GM21381 (cell line): ENCODE results near the gene TEX28.
"Not testable (repeated sequence)": the region's sequence is repeated elsewhere in the genome, so short reads cannot be mapped to it uniquely, and the experiment has no call there.

Source experiments
- ATAC-seq: cut with Tn5 transposase; IDR thresholded peaks from one replicate; pipeline ENCODE4 v1.9.1; 2021; ENCODE audit warnings: mild to moderate bottlenecking, moderate library complexity; ENCODE audit not compliant: unreplicated experiment

TEX28 gene

GRCh38 chrX:154312116-154312515, 17.2 kb upstream of the TEX28 start:
- no peak for ATAC-seq

DNA sequence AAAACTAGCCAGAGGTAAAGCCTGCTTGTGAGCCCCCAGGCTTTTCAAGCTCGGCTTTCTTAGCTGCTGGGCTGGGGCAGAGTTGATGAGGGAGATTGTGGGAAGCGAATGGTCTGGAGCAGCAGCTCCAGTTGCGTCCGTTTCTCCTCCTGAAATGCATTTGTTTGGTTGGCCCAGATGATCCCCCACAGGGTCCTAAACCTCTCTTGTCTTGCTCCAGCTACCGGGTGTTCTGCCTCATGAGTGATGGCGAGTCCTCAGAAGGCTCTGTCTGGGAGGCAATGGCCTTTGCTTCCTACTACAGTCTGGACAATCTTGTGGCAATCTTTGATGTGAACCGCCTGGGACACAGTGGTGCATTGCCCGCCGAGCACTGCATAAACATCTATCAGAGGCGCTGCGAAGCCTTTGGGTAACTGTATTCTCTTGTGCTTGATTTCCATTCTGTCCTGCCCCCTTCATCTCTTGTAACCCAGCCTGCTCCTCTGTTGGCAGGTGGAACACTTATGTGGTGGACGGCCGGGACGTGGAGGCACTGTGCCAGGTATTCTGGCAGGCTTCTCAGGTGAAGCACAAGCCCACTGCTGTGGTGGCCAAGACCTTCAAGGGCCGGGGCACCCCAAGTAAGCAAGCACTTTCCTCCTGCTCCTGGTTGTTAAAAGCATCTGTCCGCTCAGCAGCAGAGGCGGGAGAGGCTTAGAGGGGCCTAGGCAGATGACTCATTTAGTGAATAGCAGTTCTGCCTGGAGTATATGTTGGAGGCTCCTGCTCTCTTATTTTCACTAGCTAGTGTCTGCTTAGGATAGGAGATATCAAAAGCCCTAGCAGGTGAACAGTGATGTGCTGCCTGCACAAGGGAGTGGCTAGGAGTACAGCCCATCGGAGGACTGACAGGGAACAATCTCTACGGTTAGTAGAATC, 16.0 kb upstream of the TEX28 start:
- no peak for ATAC-seq

DNA sequence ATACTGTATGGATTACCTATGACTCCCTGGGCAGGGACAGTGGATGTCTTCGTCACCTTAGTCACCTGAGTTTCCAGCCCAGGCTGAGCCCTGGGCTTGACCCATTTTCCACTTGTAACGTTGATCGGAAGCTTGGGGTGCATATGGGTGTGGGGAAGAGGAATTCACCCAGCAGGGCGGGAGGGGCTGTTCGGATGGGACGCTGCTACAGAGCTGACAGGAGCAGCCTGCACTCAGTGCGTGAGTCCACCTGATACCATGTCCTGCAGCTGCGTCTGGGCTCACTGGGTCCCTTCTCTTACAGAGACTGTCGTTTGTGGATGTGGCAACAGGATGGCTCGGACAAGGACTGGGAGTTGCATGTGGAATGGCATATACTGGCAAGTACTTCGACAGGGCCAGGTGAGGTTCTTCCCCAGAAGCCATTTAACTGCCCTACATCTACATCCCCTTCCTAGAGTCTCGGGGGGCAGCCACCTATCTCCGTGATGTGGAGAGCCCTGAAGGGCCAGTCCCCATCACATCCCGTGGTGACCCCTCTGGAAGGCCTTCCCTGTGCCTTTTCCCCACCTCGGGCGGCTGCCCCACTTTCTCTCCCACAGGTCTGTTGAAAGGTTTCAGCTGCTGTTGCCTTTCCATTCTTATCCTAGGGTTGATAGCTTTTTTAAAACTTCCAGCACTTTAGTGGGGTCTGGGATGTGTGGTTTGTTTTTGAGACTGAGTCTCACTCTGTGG, 14.3 kb upstream of the TEX28 start:
- ATAC-seq, result no peak

- no peak for ATAC-seq
These were observed 13.4 kb upstream of the TEX28 start for GRCh38 chrX:154308108-154308946.

- no peak for ATAC-seq
These were observed 12.3 kb upstream of the TEX28 start for GRCh38 chrX:154307202-154307601.

DNA sequence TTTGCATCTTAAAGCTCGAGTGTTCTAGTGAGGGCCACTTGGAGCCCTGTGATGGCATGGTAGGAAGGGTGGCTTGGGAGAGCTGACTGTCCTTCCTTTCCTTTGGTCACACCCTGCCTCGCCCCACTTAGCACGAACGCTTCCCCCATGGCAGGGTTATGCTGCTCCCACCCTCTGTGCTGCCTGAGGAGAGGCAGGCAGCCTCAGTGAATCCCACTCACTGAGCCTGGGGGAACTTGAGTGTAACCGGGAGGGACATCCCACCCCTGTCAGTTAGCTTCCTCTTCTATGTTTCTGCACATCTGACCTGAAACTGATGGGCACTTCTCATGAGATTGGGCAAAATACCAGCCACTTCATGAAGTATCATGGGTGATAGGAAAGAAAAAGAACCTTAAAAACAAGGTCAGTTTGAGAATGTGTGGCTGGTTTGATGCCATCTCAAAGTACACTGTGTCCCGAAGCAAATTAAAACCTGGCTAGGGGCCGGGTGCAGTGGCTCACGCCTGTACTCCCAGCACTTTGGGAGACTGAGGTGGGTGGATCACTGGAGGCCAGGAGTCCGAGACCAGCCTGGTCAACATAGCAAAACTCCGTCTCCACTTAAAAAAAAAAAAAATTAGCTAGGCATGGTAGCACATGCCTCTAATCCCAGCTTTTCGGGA, 10.7 kb upstream of the TEX28 start:
- ATAC-seq, result no peak

DNA sequence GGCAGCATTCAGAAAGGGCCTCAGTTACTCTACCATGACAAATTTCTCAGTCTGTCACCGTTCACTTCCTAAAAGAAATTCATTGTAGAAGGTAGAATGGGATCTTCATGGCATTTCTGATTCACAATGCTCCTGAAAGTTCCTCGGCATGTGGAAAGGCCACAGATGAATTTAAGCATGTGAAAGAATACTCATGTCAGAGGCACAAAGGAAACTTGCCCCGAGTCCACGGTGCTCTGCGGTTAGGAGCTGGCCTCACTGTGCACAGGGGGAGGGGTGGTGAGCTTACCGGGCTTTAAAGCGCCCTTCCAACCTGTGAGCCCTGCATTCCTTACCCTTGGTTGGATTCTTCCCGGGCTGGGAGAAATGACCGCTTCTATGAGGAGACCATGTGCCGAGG, 9.9 kb upstream of the TEX28 start:
- ATAC-seq, result no peak

DNA sequence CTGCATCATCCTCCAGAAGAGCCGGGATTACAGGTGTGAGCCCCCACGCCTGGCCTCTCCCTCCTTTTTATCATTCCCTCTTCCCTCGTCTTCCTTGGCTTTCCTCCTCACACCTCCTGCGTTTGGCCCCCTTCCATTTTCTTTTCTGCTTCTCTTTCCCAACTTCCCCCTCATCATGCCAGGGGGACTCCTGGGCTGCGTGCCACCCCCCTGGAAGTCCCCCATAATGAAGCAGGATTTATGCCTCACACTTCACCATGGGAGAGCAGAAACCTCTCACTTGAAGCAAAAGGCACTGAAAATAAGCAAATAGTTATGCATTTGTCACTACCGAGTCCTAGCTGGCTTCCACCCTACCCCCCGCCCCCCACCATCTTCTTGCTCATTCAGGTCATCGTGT, 8.6 kb upstream of the TEX28 start:
- no peak for ATAC-seq

DNA sequence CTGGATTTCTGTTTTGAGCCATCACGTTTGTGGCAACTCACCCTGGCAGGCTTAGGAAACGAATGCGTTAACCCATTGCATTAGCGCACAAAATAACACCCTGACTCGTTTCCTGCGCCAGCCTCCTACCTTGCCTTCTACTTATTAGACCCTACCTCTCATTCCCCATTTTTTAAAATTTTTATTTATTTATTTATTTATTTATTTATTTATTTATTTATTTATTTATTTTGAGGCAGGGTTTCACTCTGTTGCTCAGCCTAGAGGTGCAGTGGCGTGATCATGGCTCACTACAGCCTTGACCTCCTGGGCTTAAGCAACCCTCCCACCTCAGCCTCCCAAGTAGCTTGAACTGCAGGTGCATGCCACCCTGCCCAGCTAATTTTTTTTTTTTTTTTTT, 8.1 kb upstream of the TEX28 start:
- not testable (repeated sequence) for ATAC-seq

- no peak for ATAC-seq
These were observed 5.9 kb upstream of the TEX28 start for GRCh38 chrX:154300816-154301215.

DNA sequence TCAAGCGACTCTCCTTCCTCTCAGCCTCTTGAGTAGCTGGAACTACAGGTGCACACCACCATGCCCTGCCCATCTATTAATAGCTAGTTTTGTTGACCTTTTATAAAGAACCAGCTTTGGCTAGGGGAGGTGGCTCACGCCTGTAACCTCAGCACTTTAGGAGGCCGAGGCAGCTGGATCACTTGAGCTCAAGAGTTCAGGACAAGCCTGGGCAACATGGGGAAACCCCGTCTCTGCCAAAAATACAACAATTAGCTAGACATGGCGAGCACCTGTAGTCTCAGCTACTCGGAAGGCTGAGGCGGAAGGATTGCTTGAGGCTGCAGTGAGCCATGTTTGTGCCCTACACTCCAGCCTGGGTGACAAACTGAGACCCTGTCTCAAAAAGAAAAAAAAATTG, 3.4 kb upstream of the TEX28 start:
- ATAC-seq, result no peak

GRCh38 chrX:154296731-154297130, 1.8 kb upstream of the TEX28 start:
- no peak for ATAC-seq

- no peak for ATAC-seq
These were observed 863 bp upstream of the TEX28 start, which contains the start of gene TKTL1 for GRCh38 chrX:154295664-154296310. Gene TKTL1 (plus strand): TSS chrX:154295795. CDS start chrX:154295860, 65 bp downstream.

- ATAC-seq, result not testable (repeated sequence)
These were observed 8.5 kb downstream of the TEX28 start for GRCh38 chrX:154286406-154286805.

DNA sequence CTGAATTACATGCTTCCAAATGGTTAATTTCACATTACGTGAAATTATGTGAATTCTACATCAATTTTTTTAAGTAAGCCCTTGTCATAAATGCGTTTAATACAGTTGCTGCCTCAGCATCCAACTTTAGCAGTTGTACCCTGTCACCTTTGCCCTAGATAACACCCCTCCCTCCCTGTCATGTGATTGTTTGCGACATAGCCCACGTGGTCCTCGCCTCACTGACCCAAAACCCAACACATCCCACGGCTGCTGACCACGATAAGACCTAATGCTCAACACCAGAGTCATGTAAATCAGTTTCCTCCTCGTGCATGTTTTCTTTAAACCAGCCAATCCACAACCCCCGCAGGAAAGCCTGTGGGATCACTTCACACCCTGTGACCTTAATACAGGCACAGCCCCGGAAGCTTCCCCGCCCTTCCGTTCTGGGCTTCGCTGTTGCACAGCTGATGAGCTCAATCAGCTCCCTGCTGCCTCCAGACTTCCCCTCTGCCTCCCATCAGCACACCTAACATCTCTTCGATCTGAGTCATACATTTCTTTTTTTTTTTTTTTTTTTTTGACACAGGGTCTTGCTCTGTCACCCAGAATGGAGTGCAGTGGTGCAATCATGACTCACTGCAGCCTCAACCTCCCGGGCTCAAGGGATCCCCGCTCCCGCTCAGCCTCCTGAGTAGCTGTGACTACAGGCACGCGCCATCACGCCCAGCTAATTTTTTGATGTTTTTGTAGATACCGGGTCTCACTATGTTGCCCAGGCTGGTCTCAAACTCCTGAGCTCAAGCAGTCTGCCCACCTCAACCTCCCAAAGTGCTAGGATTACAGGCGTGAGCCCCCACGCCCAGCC, 10.2 kb downstream of the TEX28 start:
- ATAC-seq, result peak; percentile 65

- not testable (repeated sequence) for ATAC-seq
These were observed 25.7 kb downstream of the TEX28 start for GRCh38 chrX:154269245-154269644.

DNA sequence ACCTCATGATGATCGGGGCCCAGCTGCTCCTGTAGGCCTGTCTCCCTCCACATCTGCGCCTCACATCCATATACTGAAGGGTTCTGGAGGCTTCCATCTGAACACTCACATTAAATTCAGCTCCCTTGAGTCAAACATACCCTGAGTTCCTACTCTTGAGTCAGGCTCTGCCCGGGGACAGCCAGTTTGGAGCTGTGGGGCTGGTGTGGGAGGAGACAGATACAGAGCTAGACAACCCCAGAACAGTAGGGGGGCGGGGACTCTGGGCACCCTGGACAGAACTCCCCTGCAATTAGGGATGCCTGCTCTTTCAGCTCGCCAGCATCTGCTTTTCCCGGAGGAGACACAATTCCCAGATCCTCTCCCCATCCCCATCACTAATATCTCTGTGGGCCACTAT, 31.9 kb downstream of the TEX28 start:
- not testable (repeated sequence) for ATAC-seq

- not testable (repeated sequence) for ATAC-seq
These were observed 36.2 kb downstream of the TEX28 start for GRCh38 chrX:154258711-154259110.

GRCh38 chrX:154257282-154257681, 37.6 kb downstream of the TEX28 start, which contains the start of gene OPN1MW3:
Gene OPN1MW3 (plus strand): TSS chrX:154257582. CDS start chrX:154257620, 38 bp downstream.
- not testable (repeated sequence) for ATAC-seq
